Stimulated activated CD4-positive, alpha-beta T cell treated with anti-CD3 and anti-CD28 coated beads, Interleukin-4, amount 100 ng/mL, for 24 hours (primary cell): Measurements from ENCODE around the gene DNM3.

Experiments
- DNase-seq: peaks from one replicate; pipeline ENCODE4 v3.0.0-alpha.2; 2020

DNM3 gene

DNA sequence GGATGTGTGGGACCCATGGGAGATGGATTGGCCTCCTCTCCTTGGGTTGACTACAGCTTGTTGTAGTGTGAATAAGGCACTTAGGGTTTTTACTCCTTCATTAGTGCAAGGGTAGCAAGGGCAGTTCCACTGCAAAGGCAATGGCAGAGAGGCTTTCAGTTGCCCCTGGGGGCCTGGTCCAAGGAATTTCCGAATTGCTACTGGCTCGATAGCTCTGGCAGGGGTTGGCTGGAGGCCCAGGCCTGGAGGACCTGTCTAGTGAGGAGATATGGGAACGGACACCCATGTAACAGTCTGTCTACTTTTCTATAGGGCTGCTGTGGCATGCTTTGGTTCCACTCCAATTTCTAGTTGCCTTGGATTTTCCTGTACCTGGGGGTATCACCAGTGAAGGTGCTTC lies 360.3 kb downstream of the DNM3 start:
- DNase-seq, result no peak

DNA sequence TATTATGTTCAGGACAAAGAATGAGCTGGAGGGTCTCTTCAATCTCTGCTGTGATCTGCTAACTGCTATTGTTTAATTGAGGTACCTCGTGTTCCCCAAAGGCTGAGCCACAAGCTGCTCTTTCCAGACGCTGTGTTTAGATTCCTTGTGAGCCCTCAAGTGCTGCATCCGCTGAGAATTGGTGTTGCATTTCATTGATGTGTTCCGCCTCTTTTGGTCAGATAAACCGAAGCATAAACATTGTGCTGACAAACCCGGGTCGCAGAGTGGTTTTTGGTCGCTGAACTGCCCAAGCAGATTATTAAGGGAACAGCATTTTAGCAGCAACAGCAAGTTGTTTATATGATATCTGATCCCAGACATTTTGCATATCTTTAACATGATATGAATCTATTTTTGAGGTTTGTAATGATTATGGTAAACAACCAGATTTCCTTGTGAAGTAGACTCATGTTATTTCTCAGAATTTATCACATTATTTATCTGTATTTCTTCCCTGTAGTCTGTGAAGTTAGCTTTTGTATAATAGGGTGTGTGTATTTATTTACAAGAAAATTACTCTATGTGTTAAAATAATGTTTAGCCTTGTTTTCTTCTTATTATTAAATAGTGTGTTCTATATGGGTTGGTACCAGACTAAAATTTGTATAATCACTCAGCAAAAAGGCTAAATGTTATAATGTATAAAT lies 362.0 kb downstream of the DNM3 start:
- DNase-seq, result no peak

DNA sequence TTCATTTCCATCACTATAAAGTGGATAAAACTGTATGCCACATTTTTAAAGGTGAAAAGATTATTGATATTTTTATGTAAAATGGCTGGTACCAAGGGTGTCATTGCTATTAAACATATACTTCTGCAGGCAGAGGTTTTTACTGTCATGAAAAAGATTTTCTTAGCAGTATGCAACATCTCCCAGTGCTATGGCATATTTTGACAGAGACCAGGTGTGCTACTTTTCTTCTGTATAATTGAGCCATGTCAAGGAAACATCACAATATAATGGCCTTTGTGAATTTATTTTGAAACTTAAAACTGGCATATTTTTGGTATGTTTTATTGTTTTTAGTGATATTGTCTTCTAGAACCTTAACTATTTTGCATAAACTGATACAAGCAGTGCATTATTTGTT lies 362.6 kb downstream of the DNM3 start:
- DNase-seq, result no peak

DNA sequence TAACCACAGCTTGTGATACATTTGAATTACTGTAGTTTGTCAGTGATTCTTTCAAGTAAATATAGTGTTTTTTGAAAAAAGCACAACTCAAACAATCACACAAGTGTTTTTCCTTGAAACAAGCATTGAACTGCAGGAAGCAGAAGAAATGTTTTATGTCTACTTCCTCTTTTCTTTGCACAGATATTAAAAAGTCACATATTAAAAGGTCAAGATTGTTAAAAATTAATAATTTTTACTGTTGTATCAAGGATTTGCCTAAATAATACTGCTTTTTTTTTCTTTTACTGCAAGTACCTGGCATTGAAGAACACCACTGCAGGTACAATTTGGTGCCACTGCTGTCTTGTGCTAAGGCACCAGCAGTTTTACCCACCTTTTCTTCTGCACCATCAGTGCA lies 365.0 kb downstream of the DNM3 start:
- no peak for DNase-seq

DNA sequence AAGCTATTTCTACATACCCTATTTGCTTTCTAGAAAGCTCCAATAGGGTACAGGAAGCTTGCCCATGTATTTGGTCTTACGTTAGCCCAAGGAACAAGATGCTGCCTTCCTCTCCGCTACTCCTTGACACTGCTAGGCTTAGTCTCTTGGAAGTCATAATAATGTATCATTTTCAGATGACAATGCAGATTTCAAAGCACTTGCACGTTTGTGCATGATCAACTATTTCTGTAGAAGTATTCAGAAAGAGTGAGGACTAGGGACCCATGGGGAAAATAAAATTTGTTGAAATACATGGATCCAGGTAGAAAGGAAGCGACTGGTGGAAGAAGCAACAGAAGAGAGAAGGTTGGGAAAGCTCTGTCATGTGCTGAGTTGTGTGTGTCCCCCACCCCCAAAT lies 367.3 kb downstream of the DNM3 start:
- DNase-seq, result no peak

DNA sequence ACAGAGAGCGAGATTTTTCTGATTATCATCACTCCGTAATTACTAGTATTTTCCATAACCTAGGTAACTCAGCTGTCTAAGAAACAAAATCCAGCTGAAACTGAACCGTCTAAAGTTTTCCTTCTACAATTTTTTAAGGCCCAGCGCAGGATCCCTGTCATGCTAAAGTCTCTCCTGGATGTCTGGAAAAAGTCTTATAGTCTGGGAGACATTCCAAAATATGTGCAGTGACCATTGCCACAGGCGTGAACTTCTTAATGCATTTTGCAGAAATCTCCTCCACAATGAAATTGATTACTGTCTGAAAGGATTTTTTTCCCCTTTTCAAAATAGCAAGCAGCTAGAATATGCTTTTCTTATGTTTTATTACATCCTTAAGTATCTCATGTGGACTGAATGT lies 369.9 kb downstream of the DNM3 start:
- no peak for DNase-seq

DNA sequence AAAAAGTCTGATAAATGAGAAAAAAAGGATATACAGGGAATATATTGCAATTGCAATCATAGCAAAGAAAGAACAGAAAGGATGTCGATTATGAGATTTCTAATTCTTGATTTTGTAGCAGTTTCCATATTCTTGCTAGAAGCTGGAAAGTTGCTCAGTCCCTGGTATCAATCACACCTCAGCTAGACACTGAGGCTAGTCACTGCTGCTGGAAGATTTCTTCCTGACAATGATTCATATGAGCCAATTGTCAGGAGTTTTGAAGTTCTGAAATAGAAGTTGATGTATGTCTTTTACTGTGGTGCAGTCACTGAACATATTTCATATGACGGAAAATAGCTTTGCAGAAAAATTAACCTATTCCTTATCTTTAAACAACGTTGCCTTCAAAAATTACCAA lies 370.8 kb downstream of the DNM3 start:
- DNase-seq, result no peak

DNA sequence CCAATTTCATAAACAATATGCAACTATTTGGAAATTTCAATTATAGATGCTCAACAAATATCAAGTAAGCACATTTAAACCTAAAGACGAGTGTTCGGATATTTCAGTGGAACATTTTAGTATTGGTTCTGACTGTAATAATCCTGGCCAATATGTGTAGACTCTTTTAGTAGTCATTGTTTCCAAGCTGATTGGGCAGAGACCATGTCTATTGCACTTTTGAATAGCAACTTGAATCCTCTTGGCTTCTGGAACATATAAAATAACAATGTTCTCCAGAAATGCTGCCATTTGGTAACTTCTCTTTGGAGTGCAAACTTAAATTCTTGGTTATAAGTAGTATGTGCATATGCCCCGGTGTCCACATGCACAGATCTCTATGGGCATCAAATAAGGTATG lies 373.7 kb downstream of the DNM3 start:
- DNase-seq, result no peak

DNA sequence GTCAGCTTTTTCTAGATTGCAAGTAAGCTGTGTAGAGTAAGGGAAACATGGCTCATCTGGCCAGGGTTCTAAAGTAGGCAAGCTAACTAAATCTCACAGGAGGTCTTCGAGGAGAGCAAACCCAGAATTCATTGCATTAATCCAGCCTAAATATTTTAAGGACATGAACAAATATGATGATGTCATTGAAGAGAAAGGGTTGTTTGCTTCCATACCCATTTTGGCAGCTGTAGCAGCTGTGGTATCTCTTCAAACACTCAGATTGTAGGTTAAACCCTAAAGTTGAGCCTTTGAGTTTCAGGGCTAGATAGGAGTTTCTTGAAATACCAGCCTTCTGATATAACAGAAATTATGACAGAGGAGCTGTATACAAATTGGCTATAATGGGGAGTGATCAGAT lies 378.7 kb downstream of the DNM3 start:
- DNase-seq, result no peak

DNA sequence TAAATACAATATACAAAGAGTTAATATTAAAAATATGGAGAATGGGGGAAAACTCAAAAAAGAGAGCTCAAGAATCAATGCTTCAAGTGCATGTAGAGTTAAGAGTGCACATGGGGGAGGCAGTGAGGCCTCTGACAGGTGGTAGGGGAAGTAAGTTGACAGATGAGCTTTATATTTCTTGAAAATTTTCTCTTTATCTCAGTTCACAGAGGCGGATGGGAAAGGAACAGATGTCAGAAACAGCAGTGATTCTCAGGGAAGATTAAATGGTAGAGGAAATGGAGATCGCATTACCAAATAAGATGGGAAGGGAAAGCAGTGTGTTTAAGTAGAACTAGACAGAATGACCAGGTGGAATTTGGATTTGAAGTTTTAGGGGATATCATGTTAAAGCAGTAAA lies 379.1 kb downstream of the DNM3 start:
- no peak for DNase-seq

DNA sequence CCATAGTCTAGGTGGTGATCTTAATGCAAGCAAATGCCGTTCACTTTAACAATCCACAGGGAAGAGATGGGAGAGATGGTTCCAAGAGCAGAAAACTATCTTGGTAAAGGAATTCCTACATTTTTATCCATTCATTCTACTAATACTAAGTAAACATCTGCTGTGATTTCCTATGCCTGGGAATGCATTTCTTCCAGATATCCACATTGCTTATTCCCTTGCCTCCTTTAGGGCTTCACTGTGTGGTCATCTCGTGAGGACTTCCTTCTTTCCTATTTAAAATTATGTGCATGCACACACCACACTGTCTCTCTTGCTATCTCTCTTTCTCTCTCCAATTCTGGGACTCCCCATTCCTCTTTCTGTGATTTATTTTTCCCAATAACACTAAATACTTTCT lies 380.1 kb downstream of the DNM3 start:
- DNase-seq, result no peak

DNA sequence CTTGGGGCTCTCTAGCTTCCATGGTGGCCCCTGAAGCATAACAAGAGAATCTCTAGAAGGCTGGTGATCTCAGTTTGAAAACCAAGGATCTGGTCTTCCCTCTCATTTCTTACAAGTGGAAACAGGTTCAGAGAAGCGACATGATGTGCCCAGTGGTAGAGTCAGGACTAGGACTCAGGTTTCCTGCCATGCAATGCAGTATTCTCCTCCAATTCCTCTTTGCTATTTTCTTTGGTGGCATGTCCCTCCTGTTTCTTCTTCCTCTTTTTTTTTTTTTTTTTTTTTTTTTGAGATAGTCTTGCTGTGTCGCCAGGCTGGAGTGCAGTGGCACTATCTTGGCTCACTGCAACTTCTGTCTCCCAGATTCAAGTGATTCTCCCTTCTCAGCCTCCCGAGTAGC lies 383.6 kb downstream of the DNM3 start:
- DNase-seq, result no peak

DNA sequence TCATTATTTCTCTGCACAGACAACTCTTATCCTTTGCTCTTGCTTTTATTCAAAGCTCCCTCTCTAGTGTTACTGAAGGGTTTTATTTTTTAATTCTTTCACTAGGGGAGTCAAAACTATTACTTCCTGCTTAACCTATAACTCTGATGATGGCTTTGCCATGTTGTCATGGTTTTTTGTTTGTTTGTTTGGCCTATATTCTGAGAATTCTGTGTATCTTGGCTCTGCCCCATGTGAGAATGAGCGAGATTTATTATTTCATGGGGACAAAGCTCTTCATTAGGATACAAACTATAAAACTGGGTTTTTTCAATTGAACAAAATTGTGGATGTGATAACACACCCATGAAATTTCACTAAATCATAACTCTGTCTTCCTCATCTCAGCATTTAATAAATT lies 388.6 kb downstream of the DNM3 start:
- no peak for DNase-seq

DNA sequence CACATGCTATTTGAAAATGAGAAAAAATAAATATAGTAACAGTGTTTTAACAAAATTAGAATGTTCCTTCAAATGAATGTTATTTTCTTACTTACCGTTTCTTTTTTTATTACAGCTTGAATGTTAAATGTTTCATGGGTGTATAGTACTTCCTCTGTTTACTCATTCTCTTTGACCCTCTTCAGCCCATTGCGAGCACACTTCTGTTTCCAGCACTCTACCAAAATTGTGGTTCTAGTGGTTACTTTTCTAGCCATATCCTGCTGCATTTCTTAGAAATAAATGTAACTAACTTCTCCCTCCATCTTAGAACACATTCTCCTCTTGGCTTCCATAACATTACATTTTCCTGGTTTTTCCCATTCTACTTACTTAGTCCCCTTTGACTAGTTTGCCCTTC lies 389.2 kb downstream of the DNM3 start:
- DNase-seq, result no peak

DNA sequence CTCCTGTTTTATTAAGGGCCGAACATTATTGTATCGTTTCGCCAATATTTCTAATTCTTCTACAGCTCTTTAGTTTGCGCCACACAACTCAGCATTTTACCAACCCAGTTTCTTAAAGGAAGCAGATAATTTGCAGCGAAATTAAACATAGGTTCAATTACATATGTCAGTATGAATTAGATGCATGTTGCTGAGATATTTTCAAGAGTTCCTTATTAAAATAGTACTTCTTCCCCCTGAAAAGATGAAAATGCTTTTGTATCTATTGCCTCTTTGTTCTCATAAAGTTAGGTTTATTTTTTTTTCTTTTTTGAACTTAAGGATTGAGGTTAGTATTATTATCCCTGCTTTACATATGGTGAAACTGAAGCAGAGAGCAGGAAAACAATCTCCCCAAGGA lies 395.7 kb downstream of the DNM3 start:
- no peak for DNase-seq

DNA sequence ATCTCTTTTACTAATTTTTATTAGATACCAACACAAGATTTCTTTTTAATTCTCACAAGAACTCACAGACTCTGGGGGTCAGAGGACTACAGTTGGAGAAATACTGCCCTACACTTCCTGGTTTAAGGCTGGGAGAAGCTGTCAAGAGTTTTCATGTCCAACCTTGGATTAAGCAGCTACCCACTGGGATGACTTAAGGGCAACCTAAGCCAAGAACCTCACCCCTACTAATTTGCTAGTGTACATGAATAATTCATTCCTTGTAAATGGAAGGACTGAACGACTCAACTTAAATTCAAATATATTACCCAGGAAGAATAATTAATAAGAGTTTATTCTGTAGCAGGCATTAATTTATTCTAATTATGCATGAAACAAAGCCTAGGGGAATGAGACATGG lies 396.9 kb downstream of the DNM3 start:
- no peak for DNase-seq

DNA sequence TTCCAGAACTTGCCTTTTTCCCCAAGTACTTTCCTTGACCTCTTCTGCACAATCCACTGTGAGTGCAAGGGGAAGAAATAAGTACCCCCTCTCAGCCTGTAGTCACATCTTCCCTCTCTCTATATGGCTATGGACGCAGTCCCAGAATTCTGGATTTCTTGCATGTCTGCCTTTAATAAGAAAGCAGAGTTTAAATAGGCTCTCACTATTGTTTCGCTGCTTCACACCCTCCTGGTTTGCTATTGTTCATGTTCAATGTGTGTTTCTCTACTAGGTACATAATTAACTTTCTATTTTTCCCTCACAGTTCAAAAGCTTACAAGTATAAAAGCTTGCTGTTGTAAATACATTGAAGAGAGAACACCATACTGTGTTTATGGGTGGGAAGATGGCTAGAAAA lies 397.7 kb downstream of the DNM3 start:
- DNase-seq, result no peak

DNA sequence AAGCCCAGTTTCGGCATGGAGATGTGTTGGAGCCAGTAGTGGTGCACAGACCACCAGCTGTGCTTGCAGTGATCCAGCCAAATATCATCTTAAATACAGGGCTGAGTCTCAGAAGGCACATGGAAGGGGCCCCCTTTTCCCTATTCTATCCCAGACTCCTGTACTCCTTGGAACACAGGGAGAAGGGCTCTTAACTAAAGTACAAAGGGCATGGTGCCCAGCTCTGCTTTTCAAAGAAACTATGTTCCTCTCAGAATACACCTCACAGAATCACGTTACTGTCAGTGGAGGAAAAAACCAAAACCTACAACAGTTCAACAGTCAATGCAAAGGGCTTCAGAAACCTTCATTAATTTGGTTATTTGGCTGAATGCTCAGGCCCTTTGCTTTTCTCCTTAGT lies 398.6 kb downstream of the DNM3 start:
- DNase-seq, result no peak

DNA sequence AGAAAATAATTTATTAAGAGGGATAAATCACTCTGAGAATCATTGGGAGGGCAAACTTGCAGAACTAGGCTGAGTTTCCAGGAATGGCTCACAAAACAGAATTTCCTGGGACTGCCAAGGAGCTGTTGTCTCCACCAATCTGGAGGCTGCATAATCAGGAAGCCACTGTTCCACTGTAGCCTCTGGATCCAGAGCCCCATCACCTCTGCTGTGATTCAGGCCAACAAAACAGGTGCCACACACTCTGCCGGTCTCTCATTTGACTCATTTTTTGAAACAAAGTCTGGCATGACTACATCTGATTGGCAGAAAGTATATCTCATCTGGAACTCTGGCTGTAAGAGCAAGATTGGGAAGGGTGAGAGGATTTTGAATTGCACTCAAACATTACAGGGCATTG lies 400.2 kb downstream of the DNM3 start:
- DNase-seq, result no peak

DNA sequence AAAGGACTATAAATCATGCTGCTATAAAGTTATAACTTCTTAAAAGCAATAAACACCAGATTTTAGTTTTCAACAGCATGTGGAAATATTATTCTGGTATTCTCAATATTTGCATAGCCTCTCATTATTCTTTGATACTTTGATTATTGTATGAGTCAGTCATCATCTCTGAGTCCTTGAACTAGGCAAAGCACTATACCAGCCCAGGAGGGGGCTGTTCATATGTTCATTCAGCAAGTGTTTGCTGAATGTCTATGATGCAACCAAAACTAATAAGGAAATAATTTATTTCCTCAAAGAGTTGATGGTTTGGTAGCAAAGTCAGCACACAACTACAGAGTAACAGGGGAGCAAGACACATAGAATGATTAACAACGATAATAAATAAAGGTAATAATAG lies 403.6 kb downstream of the DNM3 start:
- no peak for DNase-seq

DNA sequence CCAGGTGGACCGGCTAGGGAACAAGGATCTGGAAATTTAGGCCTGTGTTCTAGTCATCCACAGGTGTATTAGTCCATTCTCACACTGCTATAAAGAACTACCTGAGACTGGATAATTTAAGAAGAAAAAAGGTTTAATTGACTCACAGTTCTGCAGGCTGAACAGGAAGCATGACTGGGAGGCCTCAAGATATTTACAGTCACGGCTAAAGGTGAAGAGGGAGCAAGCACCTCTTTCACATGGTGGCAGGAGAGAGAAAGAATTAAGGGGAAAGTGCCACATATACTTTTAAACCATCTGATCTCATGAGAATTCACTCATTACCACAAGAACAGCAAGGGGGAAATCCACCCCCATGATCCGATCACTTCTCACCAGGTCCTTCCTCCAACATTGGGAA lies 404.5 kb downstream of the DNM3 start:
- DNase-seq, result no peak

DNA sequence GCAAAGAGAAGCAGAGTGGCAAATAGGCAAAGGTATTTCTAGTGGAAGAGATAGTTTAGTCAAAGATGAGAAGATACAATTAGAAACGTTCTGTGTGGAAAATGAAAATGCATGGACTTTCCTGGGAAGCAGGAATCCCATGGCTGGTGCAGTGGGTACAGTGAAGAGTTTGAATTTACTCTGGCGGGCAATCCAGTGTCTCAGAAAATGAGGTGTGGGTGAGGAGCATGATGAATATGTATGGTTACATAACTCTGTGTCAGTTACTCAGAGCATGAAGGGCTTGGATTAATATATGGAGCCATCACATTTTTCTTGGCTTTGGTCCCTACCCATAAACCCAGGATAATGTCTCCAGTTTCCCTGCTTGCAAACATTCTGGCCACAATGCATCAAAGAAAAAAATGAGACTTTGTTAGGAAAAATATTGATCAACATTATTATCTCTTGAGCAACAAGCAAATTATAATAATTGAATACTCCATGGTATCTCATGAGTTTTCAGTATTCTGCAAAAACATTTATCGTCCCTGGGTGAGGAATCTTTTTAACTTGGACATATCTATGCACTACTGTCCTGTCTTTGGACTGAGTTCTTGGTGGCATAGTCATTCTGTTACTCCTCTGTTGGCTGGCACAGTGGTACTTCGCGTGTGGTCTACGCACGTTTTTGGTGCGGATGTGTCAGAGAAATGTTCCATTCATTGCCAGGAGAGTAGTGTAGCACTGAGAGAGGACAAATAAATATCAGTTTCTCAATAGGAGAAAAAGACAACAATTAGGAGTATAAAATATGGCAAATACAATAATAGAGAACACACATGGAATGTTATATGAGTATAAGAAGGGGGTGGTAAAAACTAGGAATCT lies 405.5 kb downstream of the DNM3 start:
- no peak for DNase-seq

DNA sequence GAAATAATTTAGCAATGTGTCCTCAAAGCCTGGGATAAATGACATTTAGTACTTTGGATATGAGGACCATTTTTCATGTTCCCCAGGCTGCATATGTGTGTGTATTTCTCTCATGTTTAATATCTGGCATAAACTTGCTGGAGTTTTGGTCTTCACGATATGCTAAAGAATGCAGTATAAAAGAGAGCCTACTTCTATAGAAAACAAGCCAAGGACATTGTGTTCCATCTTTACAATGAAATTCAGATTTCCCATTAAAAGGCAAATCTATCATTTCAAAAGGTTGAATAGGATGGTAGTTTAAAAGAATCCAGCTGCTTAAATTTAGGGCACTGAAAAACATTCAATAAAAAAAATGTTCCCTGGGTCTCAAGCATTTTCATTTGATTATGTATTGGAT lies 410.2 kb downstream of the DNM3 start:
- DNase-seq, result no peak

DNA sequence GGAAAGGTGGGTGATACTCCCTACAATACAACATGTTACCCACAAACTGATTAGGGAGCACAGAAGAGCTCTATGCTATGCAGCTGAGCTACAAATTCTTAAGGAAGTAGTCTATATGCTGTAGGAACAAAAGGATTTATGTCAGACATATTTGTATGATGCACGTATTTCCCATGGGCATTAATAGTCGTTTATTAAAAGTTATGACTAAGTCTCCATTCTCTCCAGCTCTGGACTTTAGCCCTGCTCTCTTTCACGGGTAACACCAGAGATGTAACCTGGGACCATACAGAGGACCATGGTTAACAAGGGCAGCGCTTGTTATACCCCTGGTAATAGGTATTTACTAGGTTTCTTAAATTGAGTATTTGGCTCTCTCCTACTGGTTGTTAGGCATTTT lies 411.0 kb downstream of the DNM3 start:
- DNase-seq, result no peak

DNA sequence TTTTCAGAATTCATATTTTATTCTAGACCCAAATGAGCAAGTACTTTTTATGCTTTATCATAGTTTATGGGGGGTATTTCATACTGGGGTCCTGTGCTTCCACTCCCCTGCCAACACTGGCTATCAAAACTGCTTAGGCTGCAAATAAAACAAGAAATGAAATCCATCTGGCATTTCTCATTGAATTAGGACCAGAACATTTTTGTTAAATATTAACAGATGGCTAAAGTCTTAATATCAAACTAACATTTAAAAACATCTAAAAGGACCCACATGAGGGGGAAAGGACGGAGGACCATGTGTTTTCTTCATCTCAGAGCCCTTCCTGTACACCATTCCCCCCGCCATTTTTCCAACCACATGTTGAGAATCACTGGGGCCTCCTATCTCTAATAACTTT lies 411.7 kb downstream of the DNM3 start:
- no peak for DNase-seq
